HepG2 (cell line): ENCODE results near the gene TREH. TPM values are rescaled to one million over a fixed set of nuclear protein-coding genes. Genes with fewer than 3 reads are reported as not detected.

Experiments used
- AGO1 ChIP-seq: fragments of 200-400 bp; formaldehyde crosslinking; IDR thresholded peaks from 2 replicates; pipeline ENCODE4 v1.6.1; 2017; ENCODE audit warnings: mild to moderate bottlenecking, low read depth, low read length, moderate library complexity; ENCODE audit not compliant: poor library complexity, severe bottlenecking
- AKAP8 ChIP-seq: sonication (generic); formaldehyde crosslinking; IDR thresholded peaks from 2 replicates; pipeline ENCODE4 v1.5.1; 2020; ENCODE audit warnings: mild to moderate bottlenecking, missing genetic modification reagents
- BCL6 ChIP-seq: IDR thresholded peaks from 2 replicates; pipeline ENCODE4 v1.6.1; 2016; ENCODE audit warnings: missing genetic modification reagents, missing compliant biosample characterization
- CHD4 ChIP-seq: fragments of 200-600 bp; sonication (generic); IDR thresholded peaks from 2 replicates; pipeline ENCODE4 v1.7.0; 2017; ENCODE audit warnings: mild to moderate bottlenecking, low read length, borderline replicate concordance
- ETV6 ChIP-seq: sonication (generic); formaldehyde crosslinking; conservative IDR thresholded peaks from 2 replicates; pipeline ENCODE4 v1.4.0; 2020; ENCODE audit warnings: missing genetic modification reagents
- GATAD1 ChIP-seq: IDR thresholded peaks from 2 replicates; pipeline ENCODE4 v1.6.1; 2016; ENCODE audit warnings: missing genetic modification reagents, missing compliant biosample characterization
- HES4 ChIP-seq: sonication (generic); formaldehyde crosslinking; IDR thresholded peaks from 2 replicates; pipeline ENCODE4 v1.9.0; 2021; ENCODE audit warnings: mild to moderate bottlenecking, missing genetic modification reagents, borderline replicate concordance
- HNRNPUL1 ChIP-seq: fragments of 200-400 bp; formaldehyde crosslinking; IDR thresholded peaks from 2 replicates; pipeline ENCODE4 v1.6.1; 2017; ENCODE audit warnings: low read depth, mild to moderate bottlenecking, low read length, moderate library complexity
- KDM4B ChIP-seq: sonication (generic); formaldehyde crosslinking; IDR thresholded peaks from 2 replicates; pipeline ENCODE4 v1.4.0; 2020; ENCODE audit warnings: missing genetic modification reagents
- LBX2 ChIP-seq: sonication (generic); formaldehyde crosslinking; IDR thresholded peaks from 2 replicates; pipeline ENCODE4 v1.5.0; 2020; ENCODE audit warnings: missing genetic modification reagents, mild to moderate bottlenecking, borderline replicate concordance
- PAF1 ChIP-seq: IDR thresholded peaks from 2 replicates; pipeline ENCODE4 v1.6.1; 2016; ENCODE audit warnings: missing genetic modification reagents, missing compliant biosample characterization
- PCBP2 ChIP-seq: fragments of 200-400 bp; formaldehyde crosslinking; optimal IDR thresholded peaks from 2 replicates; pipeline ENCODE3; 2018; ENCODE audit warnings: low read length, low read depth; ENCODE audit not compliant: poor library complexity, severe bottlenecking
- PPARG ChIP-seq: conservative IDR thresholded peaks from 2 replicates; pipeline ENCODE4 v1.6.1; 2016; ENCODE audit warnings: missing biosample characterization, missing genetic modification reagents
- SMYD3 ChIP-seq: sonication (generic); formaldehyde crosslinking; IDR thresholded peaks from 2 replicates; pipeline ENCODE4 v1.8.1; 2023; ENCODE audit warnings: mild to moderate bottlenecking, missing genetic modification reagents
- SRF ChIP-seq: IDR thresholded peaks from 2 replicates; pipeline ENCODE4 v1.6.1; 2011; ENCODE audit warnings: mild to moderate bottlenecking, low read depth, low read length, moderate library complexity
- ZBTB37 ChIP-seq: sonication (generic); formaldehyde crosslinking; IDR thresholded peaks from 2 replicates; pipeline ENCODE4 v1.4.0; 2020; ENCODE audit warnings: mild to moderate bottlenecking, missing genetic modification reagents
- ZBTB42 ChIP-seq: sonication (generic); formaldehyde crosslinking; IDR thresholded peaks from 2 replicates; pipeline ENCODE4 v1.5.0; 2020; ENCODE audit warnings: mild to moderate bottlenecking, missing genetic modification reagents
- ZC3H4 ChIP-seq: sonication (generic); formaldehyde crosslinking; IDR thresholded peaks from 2 replicates; pipeline ENCODE4 v1.4.0; 2020; ENCODE audit warnings: missing genetic modification reagents, borderline replicate concordance
- ZNF121 ChIP-seq: sonication (generic); formaldehyde crosslinking; IDR thresholded peaks from 2 replicates; pipeline ENCODE4 v1.5.0; 2020; ENCODE audit warnings: mild to moderate bottlenecking, missing genetic modification reagents
- ZNF124 ChIP-seq: sonication (generic); formaldehyde crosslinking; IDR thresholded peaks from 2 replicates; pipeline ENCODE4 v1.4.0; 2020; ENCODE audit warnings: missing genetic modification reagents
- ZNF253 ChIP-seq: sonication (generic); formaldehyde crosslinking; IDR thresholded peaks from 2 replicates; pipeline ENCODE4 v1.8.0; 2022; ENCODE audit warnings: mild to moderate bottlenecking, missing genetic modification reagents, borderline replicate concordance
- ZNF264 ChIP-seq: sonication (generic); formaldehyde crosslinking; IDR thresholded peaks from 2 replicates; pipeline ENCODE4 v1.4.0; 2020; ENCODE audit warnings: missing genetic modification reagents
- ZNF589 ChIP-seq: sonication (generic); formaldehyde crosslinking; conservative IDR thresholded peaks from 2 replicates; pipeline ENCODE4 v1.8.0; 2022; ENCODE audit warnings: mild to moderate bottlenecking, moderate library complexity, missing genetic modification reagents
- ZNF737 ChIP-seq: sonication (generic); formaldehyde crosslinking; IDR thresholded peaks from 2 replicates; pipeline ENCODE4 v1.5.0; 2020; ENCODE audit warnings: missing genetic modification reagents, mild to moderate bottlenecking, borderline replicate concordance
- ZNF781 ChIP-seq: sonication (generic); formaldehyde crosslinking; IDR thresholded peaks from 2 replicates; pipeline ENCODE4 v1.5.1; 2020; ENCODE audit warnings: borderline replicate concordance, mild to moderate bottlenecking, missing genetic modification reagents; ENCODE audit errors: not compliant biosample characterization
- ZNF850 ChIP-seq: sonication (generic); formaldehyde crosslinking; conservative IDR thresholded peaks from 2 replicates; pipeline ENCODE4 v1.9.0; 2021; ENCODE audit warnings: mild to moderate bottlenecking, missing genetic modification reagents
- ZNF878 ChIP-seq: sonication (generic); formaldehyde crosslinking; IDR thresholded peaks from 2 replicates; pipeline ENCODE4 v1.8.1; 2023; ENCODE audit warnings: mild to moderate bottlenecking, missing genetic modification reagents, moderate library complexity
- polyA plus RNA-seq, 8 experiments: library from polyadenylated mRNA; depleted of rRNA in 3 of 8; stranded (reverse) in 7 of 8; unstranded in 1 of 8; fragments of >200 nt; fragmentation: Illumina TruSeq in 4 of 8; extraction: Trizol in 4 of 8; gene quantifications; 2 replicates each; pipeline versions ENCODE4 v1.2.1 to v1.2.3, GENCODE V29; 2011 to 2016; ENCODE audit warnings: low read depth in 4 of 8, missing spikeins in 1 of 8, mixed read lengths in 1 of 8; ENCODE audit not compliant: insufficient read depth in 1 of 8
- total RNA-seq, 5 experiments: library from RNA; depleted of rRNA; stranded (reverse); fragments of >200 nt; fragmentation: Illumina TruSeq; extraction: Trizol; gene quantifications; 2 replicates each; pipeline ENCODE4 v1.2.3, GENCODE V29; 2016; ENCODE audit warnings: low read depth in 1 of 5
- TF ChIP-seq, protein P1 (sequence below): sonication (generic); formaldehyde crosslinking; IDR thresholded peaks from 2 replicates; pipeline ENCODE4 v1.4.0; 2020; ENCODE audit warnings: mild to moderate bottlenecking, low read depth, missing genetic modification reagents

The TREH gene
- total and polyA plus RNA-seq, 2 of the 13 experiments (the other 11 are each of a cell fraction or from before 2014, with no cell fraction given), result 0.53 to 0.86 TPM

- TF ChIP-seq, protein P1, sequence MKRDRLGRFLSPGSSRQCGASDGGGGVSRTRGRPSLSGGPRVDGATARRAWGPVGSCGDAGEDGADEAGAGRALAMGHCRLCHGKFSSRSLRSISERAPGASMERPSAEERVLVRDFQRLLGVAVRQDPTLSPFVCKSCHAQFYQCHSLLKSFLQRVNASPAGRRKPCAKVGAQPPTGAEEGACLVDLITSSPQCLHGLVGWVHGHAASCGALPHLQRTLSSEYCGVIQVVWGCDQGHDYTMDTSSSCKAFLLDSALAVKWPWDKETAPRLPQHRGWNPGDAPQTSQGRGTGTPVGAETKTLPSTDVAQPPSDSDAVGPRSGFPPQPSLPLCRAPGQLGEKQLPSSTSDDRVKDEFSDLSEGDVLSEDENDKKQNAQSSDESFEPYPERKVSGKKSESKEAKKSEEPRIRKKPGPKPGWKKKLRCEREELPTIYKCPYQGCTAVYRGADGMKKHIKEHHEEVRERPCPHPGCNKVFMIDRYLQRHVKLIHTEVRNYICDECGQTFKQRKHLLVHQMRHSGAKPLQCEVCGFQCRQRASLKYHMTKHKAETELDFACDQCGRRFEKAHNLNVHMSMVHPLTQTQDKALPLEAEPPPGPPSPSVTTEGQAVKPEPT (CRISPR knock-in tag), result 0 out of 2 replicates have a peak, but pooled peaks have one; percentile 47
- TF ChIP-seq SRF (no peak), PPARG (CRISPR knock-in tag) (peak; percentile 59; the same call in 1 of the 2 replicates), ETV6 (CRISPR knock-in tag) (no peak), PAF1 (CRISPR knock-in tag) (no peak), ZNF878 (CRISPR knock-in tag) (no peak), AGO1 (peak; percentile 56), HES4 (CRISPR knock-in tag) (no peak; the same call in 1 of the 2 replicates), ZNF124 (CRISPR knock-in tag) (no peak), ZNF781 (peak; percentile 60), GATAD1 (CRISPR knock-in tag) (peak; percentile 57), ZNF253 (CRISPR knock-in tag) (0 out of 2 replicates have a peak, but pooled peaks have one; percentile 72), AKAP8 (CRISPR knock-in tag) (no peak; the same call in 1 of the 2 replicates), BCL6 (CRISPR knock-in tag) (no peak; the same call in 1 of the 2 replicates), ZBTB37 (CRISPR knock-in tag) (no peak), ZNF264 (CRISPR knock-in tag) (peak; percentile 44; the same call in 1 of the 2 replicates), PCBP2 (no peak), ZNF589 (CRISPR knock-in tag) (no peak), KDM4B (peak; percentile 32; the same call in 1 of the 2 replicates), ZBTB42 (no peak), ZNF737 (no peak; the same call in 1 of the 2 replicates), CHD4 (no peak; the same call in 1 of the 2 replicates), LBX2 (CRISPR knock-in tag) (peak; percentile 74; the same call in 1 of the 2 replicates), ZNF121 (peak; percentile 96), SMYD3 (CRISPR knock-in tag) (peak; percentile 83), HNRNPUL1 (no peak), ZC3H4 (CRISPR knock-in tag) (no peak), ZNF850 (CRISPR knock-in tag) (no peak)
Observed at GRCh38 chr11:118689852-118690552, 10.6 kb upstream of the TREH start (continued).
